Pancreas (tissue), 10 donors: Measurements from ENCODE around the gene DNM3. TPM values are rescaled to one million over a fixed set of nuclear protein-coding genes. Genes with fewer than 3 reads are reported as not detected.

Experiments used
- ATAC-seq, 4 donors: fragments of 200-7000 bp; cut with Tn5 transposase; one replicate each; pipeline versions ENCODE4 v1.8.0 to v1.9.1; 2020; ENCODE audit warnings: mild to moderate bottlenecking in 4 of 4, moderate library complexity in 4 of 4
- DNase-seq, 6 donors: peaks; one replicate each; pipeline ENCODE4 v3.0.0-alpha.2; 2020
- FAIRE-seq: peaks from 2 replicates; lab custom pipeline; 2012; peaks lifted over from hg19 to GRCh38; lab: Jason Lieb, UNC
- H3K27ac ChIP-seq, 4 donors: fragments of 200-600 bp; sonication (generic); 1 replicate in 3 of 4; 2 replicates in 1 of 4; pipeline versions ENCODE4 v1.5.0 to v1.8.0; 2020
- H3K27me3 ChIP-seq, 4 donors: fragments of 200-600 bp; one replicate each; pipeline ENCODE4 v1.8.0; 2021
- H3K36me3 ChIP-seq, 3 donors: fragments of 200-600 bp; sonication (generic) in 1 of 3; one replicate each; pipeline versions ENCODE4 v1.5.0 to v1.8.0; 2020 to 2021
- H3K4me1 ChIP-seq, 3 donors: fragments of 200-600 bp; one replicate each; pipeline ENCODE4 v1.8.0; 2021
- H3K4me3 ChIP-seq, 4 donors: fragments of 200-600 bp; sonication (generic) in 2 of 4; one replicate each; pipeline versions ENCODE4 v1.5.0 to v1.8.0; 2020 to 2021
- H3K9me3 ChIP-seq, 4 donors: fragments of 200-600 bp; one replicate each; pipeline ENCODE4 v1.8.0; 2021
- WGBS, 2 donors: extraction: QIAGEN DNeasy Blood & Tissue Kit; methylation state at CpG; one replicate each; pipeline ENCODE4 v1.1.7; 2013; 5-methylcytosine and 5-hydroxymethylcytosine counted together
- intact Hi-C, 3 donors: fragments of 100-400 bp; cut with DNase I; formaldehyde crosslinking; loops; one replicate each; pipeline versions ENCODE4 v1.11.1 to v1.14.2; 2022
- polyA plus RNA-seq, 2 donors: library from polyadenylated mRNA; stranded (reverse); fragments of 200-250 nt; gene quantifications; one replicate each; pipeline ENCODE4 v1.2.3, GENCODE V29; 2013
- total RNA-seq, 6 donors: library from RNA; stranded (reverse); fragmentation: NEBNext Ultra II Directional in 4 of 6; extraction: Animal tissue kit (Norgen Biotek cat#: 25700) in 4 of 6; gene quantifications; one replicate each; pipeline versions ENCODE4 v1.2.1 to v1.2.4, GENCODE V29; 2021 to 2023
- TF ChIP-seq, protein P1 (sequence below), 4 donors: fragments of 200-600 bp; sonication (generic) in 3 of 4; IDR thresholded peaks; one replicate each; pipeline versions ENCODE4 v1.5.0 to v1.8.0; 2021; ENCODE audit warnings: antibody characterized with exemption in 4 of 4
- donor health status: healthy with polysubstance abuse.
- donor health status: DM: no; HTN: no; CAD: no; lungs with moderate emphysema.
- donor health status: DM: no; HTN: no; CAD: no.
- donor health status: control.
- donor health status: control.
- donor health status: Bipolar disorder and iron deficiency.
- donor health status: DM: yes; HTN: yes; CAD: no.
- donor health status: DM: no; HTN: no; CAD: no.
- donor health status: DM: no; HTN: no; CAD: no.
- donor health status: DM: yes; HTN: yes; CAD: no.

The DNM3 gene
- total and polyA plus RNA-seq, 8 donors: 0.40 to 1.3 (median 0.78) TPM

DNA sequence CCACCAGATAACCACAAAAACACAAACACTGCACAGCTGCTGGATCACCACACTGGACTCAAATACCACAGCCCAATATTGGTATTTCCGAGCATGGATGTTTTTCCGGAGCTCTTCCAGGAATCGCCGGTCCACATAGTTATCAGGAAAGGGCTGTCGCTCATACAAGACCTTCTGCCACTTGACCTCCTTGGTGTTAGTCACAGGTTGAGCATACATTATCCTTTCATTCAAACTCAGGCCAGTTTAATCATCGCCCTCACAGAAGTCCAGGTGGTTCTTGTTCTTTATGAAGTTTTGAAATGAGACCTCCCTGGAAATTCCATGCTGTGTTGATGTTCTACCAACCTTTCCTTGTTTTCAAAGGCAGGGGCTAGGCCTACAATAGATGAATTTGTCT, 601.1 kb downstream of the DNM3 start:
- no peak overlapping the region for H3K27ac ChIP-seq
- intact Hi-C loops: no loop called here
- FAIRE-seq (no peak), DNase-seq (no peak), ATAC-seq (no peak)
- H3K4me3 ChIP-seq: no peak overlapping the region
- peaks cover 0 to 12% (median 7%) of the 10 kb centered on the region in 3 donors for H3K4me1 ChIP-seq
- WGBS, 2 donors: 94 to 97% methylated on average over 6 of the region's 6 CpGs
- H3K9me3 ChIP-seq: no peaks in the 10 kb centered on the region
- H3K36me3 ChIP-seq: no peaks in the 10 kb centered on the region
- H3K27me3 ChIP-seq: no peaks in the 10 kb centered on the region
- TF ChIP-seq, protein P1, sequence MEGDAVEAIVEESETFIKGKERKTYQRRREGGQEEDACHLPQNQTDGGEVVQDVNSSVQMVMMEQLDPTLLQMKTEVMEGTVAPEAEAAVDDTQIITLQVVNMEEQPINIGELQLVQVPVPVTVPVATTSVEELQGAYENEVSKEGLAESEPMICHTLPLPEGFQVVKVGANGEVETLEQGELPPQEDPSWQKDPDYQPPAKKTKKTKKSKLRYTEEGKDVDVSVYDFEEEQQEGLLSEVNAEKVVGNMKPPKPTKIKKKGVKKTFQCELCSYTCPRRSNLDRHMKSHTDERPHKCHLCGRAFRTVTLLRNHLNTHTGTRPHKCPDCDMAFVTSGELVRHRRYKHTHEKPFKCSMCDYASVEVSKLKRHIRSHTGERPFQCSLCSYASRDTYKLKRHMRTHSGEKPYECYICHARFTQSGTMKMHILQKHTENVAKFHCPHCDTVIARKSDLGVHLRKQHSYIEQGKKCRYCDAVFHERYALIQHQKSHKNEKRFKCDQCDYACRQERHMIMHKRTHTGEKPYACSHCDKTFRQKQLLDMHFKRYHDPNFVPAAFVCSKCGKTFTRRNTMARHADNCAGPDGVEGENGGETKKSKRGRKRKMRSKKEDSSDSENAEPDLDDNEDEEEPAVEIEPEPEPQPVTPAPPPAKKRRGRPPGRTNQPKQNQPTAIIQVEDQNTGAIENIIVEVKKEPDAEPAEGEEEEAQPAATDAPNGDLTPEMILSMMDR (IDR thresholded peaks at IDR 0.05): no peak

DNA sequence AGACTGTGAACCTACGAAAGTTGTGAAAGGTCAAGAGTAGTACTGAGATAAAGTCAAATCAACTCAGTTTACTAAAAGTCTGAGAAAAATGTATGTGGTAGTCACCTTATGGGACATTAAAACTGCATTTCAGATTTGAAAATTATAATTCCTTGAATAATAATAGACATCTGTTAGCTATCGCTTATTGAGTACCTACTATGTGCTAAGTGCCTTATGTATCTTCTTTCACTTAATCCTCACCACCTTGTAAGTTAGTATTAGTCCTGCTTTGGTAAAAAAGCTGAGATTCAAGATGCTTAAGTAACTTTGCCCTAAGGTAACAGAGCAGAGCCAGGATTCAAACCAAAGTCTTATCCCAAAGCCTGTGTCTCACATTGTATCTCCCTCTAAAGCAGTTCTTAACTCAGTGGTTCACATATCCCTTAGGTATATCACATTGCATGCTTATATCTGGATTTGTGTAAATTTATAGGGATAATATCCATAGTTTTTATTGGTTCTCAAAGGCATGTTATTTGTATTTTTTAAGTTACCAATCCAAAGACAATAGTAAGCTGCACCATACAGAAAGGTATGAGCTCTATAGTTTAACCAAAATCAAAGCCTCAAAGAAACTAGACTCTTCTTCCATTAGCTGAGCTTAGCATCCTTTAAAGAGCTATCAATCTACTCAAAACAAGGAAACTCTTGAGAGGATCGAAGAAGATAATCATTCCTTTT, 601.7 kb downstream of the DNM3 start:
- TF ChIP-seq, protein P1 (IDR thresholded peaks at IDR 0.05): no peak
- 48 to 52% methylated on average over 3 of the region's 3 CpGs for WGBS, 2 donors
- no peaks in the 10 kb centered on the region for H3K36me3 ChIP-seq
- intact Hi-C loops: no loop called here
- FAIRE-seq (no peak), DNase-seq (no peak), ATAC-seq (peak in 2 of 4 donors; percentile 2 to 3)
- peaks cover 0 to 16% (median 7%) of the 10 kb centered on the region in 3 donors for H3K4me1 ChIP-seq
- H3K27ac ChIP-seq: peak overlapping the region in 1 of 4 donors; percentile 78
- peak overlapping the region; percentile 79 to 98 (median 85) for H3K4me3 ChIP-seq
- H3K27me3 ChIP-seq: no peaks in the 10 kb centered on the region
- H3K9me3 ChIP-seq: no peaks in the 10 kb centered on the region

DNA sequence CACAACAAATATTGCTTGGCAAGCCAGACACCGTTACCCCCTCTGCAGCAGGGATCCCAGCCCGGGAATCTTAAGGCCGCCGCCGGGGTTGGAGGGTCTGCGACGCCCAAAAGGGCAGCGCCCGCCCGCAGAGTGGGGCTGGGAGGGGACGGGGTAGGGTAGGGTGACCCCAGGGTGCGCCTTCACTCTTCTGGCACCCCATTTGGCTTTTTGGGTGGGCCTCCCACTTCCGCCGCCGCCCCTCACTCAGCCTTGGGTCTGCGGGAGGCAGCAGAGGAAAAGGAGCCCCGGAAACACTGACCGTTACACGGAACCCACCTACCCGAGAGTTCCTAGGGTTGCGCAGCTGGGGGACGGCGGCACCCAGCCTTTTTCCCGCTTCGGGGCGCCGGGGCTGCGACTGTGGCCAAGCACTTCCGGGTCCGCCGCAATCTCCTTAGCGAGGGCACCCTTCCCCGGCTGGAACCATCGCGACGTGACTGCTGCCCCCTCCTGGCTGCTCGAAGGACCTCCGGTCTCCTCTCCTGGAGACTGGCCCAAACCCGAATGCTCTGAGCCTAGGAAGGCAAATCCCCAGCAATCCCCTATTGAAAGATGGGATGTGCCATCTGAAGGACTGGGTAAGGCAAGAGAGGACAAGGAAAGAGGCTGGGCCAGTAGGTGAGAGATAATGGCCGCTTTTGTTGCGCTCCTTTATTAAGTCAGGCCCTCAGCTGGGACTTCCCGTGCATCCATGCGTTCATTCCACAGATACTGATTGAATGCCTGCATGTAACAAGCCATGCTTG, 602.6 kb downstream of the DNM3 start, which contains the start of gene PIGC:
Gene PIGC, minus strand, starts transcription at position 404 of the 788 bp plus-strand sequence. CDS start 1,447 bp downstream, outside the sequence.
- DNase-seq: peak; percentile 85 to 97 (median 92)
- intact Hi-C loops: no loop called here
- no peak for FAIRE-seq
- peak within 1 kb of the TSS in 2 of 4 donors; percentile 47 to 78 for H3K27ac ChIP-seq
- peak; percentile 99 to 100 (median 100) for ATAC-seq
- no peaks in the 10 kb centered on the region for H3K27me3 ChIP-seq
- no peaks in the 10 kb centered on the region for H3K36me3 ChIP-seq
- 5 to 6% methylated on average over 43 of the region's 43 CpGs for WGBS, 2 donors
- H3K9me3 ChIP-seq: no peaks in the 10 kb centered on the region
- peaks cover 0 to 17% (median 7%) of the 10 kb centered on the region in 3 donors for H3K4me1 ChIP-seq
- TF ChIP-seq, protein P1 (IDR thresholded peaks at IDR 0.05): peak; percentile 77 to 87 (median 80)
- H3K4me3 ChIP-seq: peak within 1 kb of the TSS; percentile 79 to 98 (median 85)

DNA sequence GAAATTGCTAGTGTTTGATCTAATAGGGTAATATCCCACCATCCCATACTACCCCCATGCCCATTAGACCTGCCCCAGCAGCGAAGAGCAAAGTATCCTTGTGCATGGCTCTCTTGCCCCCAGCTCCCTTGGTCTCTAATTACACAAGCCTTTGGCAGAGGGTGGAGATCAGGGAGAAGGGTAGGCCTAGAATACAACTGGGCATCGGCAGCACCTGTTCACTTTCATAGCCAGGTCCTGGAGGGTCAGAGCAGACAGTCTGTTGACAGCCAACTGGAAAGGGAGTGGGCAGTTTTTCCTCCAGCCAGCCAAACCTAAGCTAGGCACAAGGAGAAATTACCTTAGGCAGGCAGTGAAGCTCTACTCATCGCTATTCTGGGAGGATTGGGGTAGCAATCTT, 605.2 kb downstream of the DNM3 start:
- Histone ChIP-seq H3K4me1 (peaks cover 9 to 30% (median 20%) of the 10 kb centered on the region in 3 donors), H3K36me3 (no peaks in the 10 kb centered on the region), H3K4me3 (no peak overlapping the region), H3K9me3 (no peaks in the 10 kb centered on the region), H3K27ac (no peak overlapping the region), H3K27me3 (no peaks in the 10 kb centered on the region)
- ATAC-seq: no peak
- FAIRE-seq: no peak
- TF ChIP-seq, protein P1 (IDR thresholded peaks at IDR 0.05): no peak
- no peak for DNase-seq
- 60 to 69% methylated on average over 3 of the region's 3 CpGs for WGBS, 2 donors
- intact Hi-C loops: no loop called here
